ENCODE measurements around the gene ARHGAP15.

- TF ChIP-seq, protein P1, sequence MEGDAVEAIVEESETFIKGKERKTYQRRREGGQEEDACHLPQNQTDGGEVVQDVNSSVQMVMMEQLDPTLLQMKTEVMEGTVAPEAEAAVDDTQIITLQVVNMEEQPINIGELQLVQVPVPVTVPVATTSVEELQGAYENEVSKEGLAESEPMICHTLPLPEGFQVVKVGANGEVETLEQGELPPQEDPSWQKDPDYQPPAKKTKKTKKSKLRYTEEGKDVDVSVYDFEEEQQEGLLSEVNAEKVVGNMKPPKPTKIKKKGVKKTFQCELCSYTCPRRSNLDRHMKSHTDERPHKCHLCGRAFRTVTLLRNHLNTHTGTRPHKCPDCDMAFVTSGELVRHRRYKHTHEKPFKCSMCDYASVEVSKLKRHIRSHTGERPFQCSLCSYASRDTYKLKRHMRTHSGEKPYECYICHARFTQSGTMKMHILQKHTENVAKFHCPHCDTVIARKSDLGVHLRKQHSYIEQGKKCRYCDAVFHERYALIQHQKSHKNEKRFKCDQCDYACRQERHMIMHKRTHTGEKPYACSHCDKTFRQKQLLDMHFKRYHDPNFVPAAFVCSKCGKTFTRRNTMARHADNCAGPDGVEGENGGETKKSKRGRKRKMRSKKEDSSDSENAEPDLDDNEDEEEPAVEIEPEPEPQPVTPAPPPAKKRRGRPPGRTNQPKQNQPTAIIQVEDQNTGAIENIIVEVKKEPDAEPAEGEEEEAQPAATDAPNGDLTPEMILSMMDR (IDR thresholded peaks at IDR 0.05), result no peak
- no peak for TF ChIP-seq ZFX (IDR thresholded peaks at IDR 0.05; ENCODE audit: borderline replicate concordance)
These were observed 44.0 kb upstream of the ARHGAP15 start for GRCh38 chr2:143085125-143085784.

Measured in 22Rv1 (cell line).